Parathyroid adenoma (tissue), 2 donors: ENCODE data around the gene CCP110.

Source experiments
- H2AFZ ChIP-seq: fragments of 300-600 bp; sonication (generic); one replicate; pipeline ENCODE4 v1.7.0; 2017; ENCODE audit warnings: antibody characterized with exemption, mild to moderate bottlenecking
- H3K27ac ChIP-seq: fragments of 300-600 bp; sonication (generic); one replicate; pipeline ENCODE4 v1.7.0; 2017
- H3K27me3 ChIP-seq: fragments of 300-600 bp; sonication (generic); one replicate; pipeline ENCODE4 v1.7.0; 2017; ENCODE audit warnings: low read length; ENCODE audit not compliant: control insufficient read depth, insufficient read depth
- H3K36me3 ChIP-seq: fragments of 300-600 bp; sonication (generic); one replicate; pipeline ENCODE4 v1.7.0; 2017; ENCODE audit warnings: low read length; ENCODE audit not compliant: control insufficient read depth, insufficient read depth
- H3K4me1 ChIP-seq: fragments of 300-600 bp; sonication (generic); one replicate; pipeline ENCODE4 v1.7.0; 2017; ENCODE audit warnings: control low read depth
- H3K4me2 ChIP-seq: fragments of 300-600 bp; sonication (generic); one replicate; pipeline ENCODE4 v1.7.0; 2017; ENCODE audit warnings: low read length
- H3K4me3 ChIP-seq: fragments of 300-600 bp; sonication (generic); one replicate; pipeline ENCODE4 v1.7.0; 2017; ENCODE audit warnings: low read depth, low read length
- H3K79me2 ChIP-seq: fragments of 300-600 bp; sonication (generic); one replicate; pipeline ENCODE4 v1.7.0; 2017; ENCODE audit warnings: control low read depth
- H3K9ac ChIP-seq: fragments of 300-600 bp; sonication (generic); one replicate; pipeline ENCODE4 v1.7.0; 2017; ENCODE audit warnings: mild to moderate bottlenecking
- H3K9me3 ChIP-seq: fragments of 300-600 bp; sonication (generic); one replicate; pipeline ENCODE4 v1.7.0; 2017; ENCODE audit warnings: low read length; ENCODE audit not compliant: control insufficient read depth
- CTCF ChIP-seq: fragments of 300-600 bp; sonication (generic); IDR thresholded peaks from one replicate; pipeline ENCODE4 v1.7.0; 2017; ENCODE audit warnings: antibody characterized with exemption, mild to moderate bottlenecking
- donor health status: primary hyperparathyroidism.

Gene CCP110

GRCh38 chr16:19566362-19566761, 42.6 kb downstream of the CCP110 start:
- no peaks in the 10 kb centered on the region for H3K79me2 ChIP-seq
- no peak for TF ChIP-seq CTCF
- no peak overlapping the region for H3K4me2 ChIP-seq
- no peaks in the 10 kb centered on the region for H3K4me1 ChIP-seq
- H3K36me3 ChIP-seq = no peaks in the 10 kb centered on the region
- H3K9ac ChIP-seq = no peak overlapping the region
- no peaks in the 10 kb centered on the region for H3K9me3 ChIP-seq
- H3K4me3 ChIP-seq = no peak overlapping the region
- H2AFZ ChIP-seq = no peak overlapping the region
- no peaks in the 10 kb centered on the region for H3K27me3 ChIP-seq
- no peak overlapping the region for H3K27ac ChIP-seq

- no peak overlapping the region for H3K4me2 ChIP-seq
- no peak overlapping the region for H3K4me3 ChIP-seq
- H3K27ac ChIP-seq = no peak overlapping the region
- TF ChIP-seq CTCF = no peak
- no peak overlapping the region for H3K9ac ChIP-seq
- no peaks in the 10 kb centered on the region for H3K4me1 ChIP-seq
- H3K36me3 ChIP-seq = no peaks in the 10 kb centered on the region
- no peaks in the 10 kb centered on the region for H3K9me3 ChIP-seq
- peaks cover 4% of the 10 kb centered on the region for H3K79me2 ChIP-seq
- no peak overlapping the region for H2AFZ ChIP-seq
- no peaks in the 10 kb centered on the region for H3K27me3 ChIP-seq
Measured at GRCh38 chr16:19567560-19567959, 43.8 kb downstream of the CCP110 start.

- no peak overlapping the region for H3K4me3 ChIP-seq
- no peak overlapping the region for H3K27ac ChIP-seq
- H3K4me1 ChIP-seq = no peaks in the 10 kb centered on the region
- no peak for TF ChIP-seq CTCF
- H3K27me3 ChIP-seq = no peaks in the 10 kb centered on the region
- no peak overlapping the region for H3K4me2 ChIP-seq
- H2AFZ ChIP-seq = no peak overlapping the region
- no peak overlapping the region for H3K9ac ChIP-seq
- no peaks in the 10 kb centered on the region for H3K36me3 ChIP-seq
- H3K79me2 ChIP-seq = peaks cover 4% of the 10 kb centered on the region
- no peaks in the 10 kb centered on the region for H3K9me3 ChIP-seq
Measured at GRCh38 chr16:19573997-19574396, 50.3 kb downstream of the CCP110 start.

GRCh38 chr16:19574615-19575014, 50.9 kb downstream of the CCP110 start:
- no peak for TF ChIP-seq CTCF
- H3K79me2 ChIP-seq = peaks cover 4% of the 10 kb centered on the region
- H3K4me3 ChIP-seq = no peak overlapping the region
- H3K9ac ChIP-seq = no peak overlapping the region
- H3K4me1 ChIP-seq = no peaks in the 10 kb centered on the region
- H3K4me2 ChIP-seq = no peak overlapping the region
- H3K27me3 ChIP-seq = no peaks in the 10 kb centered on the region
- no peaks in the 10 kb centered on the region for H3K9me3 ChIP-seq
- H3K36me3 ChIP-seq = no peaks in the 10 kb centered on the region
- no peak overlapping the region for H2AFZ ChIP-seq
- no peak overlapping the region for H3K27ac ChIP-seq

GRCh38 chr16:19578378-19578971, 54.7 kb downstream of the CCP110 start:
- Histone ChIP-seq H3K4me1 (no peaks in the 10 kb centered on the region), H3K36me3 (no peaks in the 10 kb centered on the region), H3K27ac (no peak overlapping the region)

More at GRCh38 chr16:19578378-19578971, 54.7 kb downstream of the CCP110 start:
- Histone ChIP-seq H3K9me3 (no peaks in the 10 kb centered on the region), H2AFZ (no peak overlapping the region), H3K9ac (no peak overlapping the region), H3K79me2 (no peaks in the 10 kb centered on the region), H3K27me3 (no peaks in the 10 kb centered on the region), H3K4me2 (no peak overlapping the region), H3K4me3 (no peak overlapping the region)
- TF ChIP-seq CTCF = no peak
